ENCODE results near the gene NRXN3. TPM values are rescaled to one million over a fixed set of nuclear protein-coding genes. Genes with fewer than 3 reads are reported as not detected.
"Not testable (repeated sequence)": the region's sequence is repeated elsewhere in the genome, so short reads cannot be mapped to it uniquely, and the experiment has no call there.

The NRXN3 gene
- total RNA-seq, 2 donors from 2014 or later: 1.2 to 7.8 TPM

- Histone ChIP-seq H3K9ac (ENCODE audit: low read depth in 2 of 2, low read length in 2 of 2) (no peak overlapping the region), H3K27me3 (no peaks in the 10 kb centered on the region), H3K27ac (no peak overlapping the region), H3K36me3 (no peaks in the 10 kb centered on the region), H3K4me1 (no peaks in the 10 kb centered on the region), H3K4me3 (no peak overlapping the region), H3K9me3 (no peaks in the 10 kb centered on the region)
- intact Hi-C loops (cut with DNase I): no loop called here
- DNase-seq: no peak
- no peak for TF ChIP-seq CTCF (IDR thresholded peaks at IDR 0.05)
These were observed 309.1 kb downstream of the NRXN3 start for GRCh38 chr14:78479127-78479780.

GRCh38 chr14:78484028-78484427 is 313.9 kb downstream of the NRXN3 start:
- H3K27ac ChIP-seq: no peak overlapping the region
- no peak overlapping the region for H3K4me3 ChIP-seq
- no peak for DNase-seq
- intact Hi-C loops (cut with DNase I): no loop called here
- no peaks in the 10 kb centered on the region for H3K4me1 ChIP-seq
- H3K36me3 ChIP-seq: no peaks in the 10 kb centered on the region
- TF ChIP-seq CTCF (IDR thresholded peaks at IDR 0.05): no peak
- H3K9ac ChIP-seq (ENCODE audit: low read depth in 2 of 2, low read length in 2 of 2): no peak overlapping the region
- H3K9me3 ChIP-seq: no peaks in the 10 kb centered on the region
- no peaks in the 10 kb centered on the region for H3K27me3 ChIP-seq

GRCh38 chr14:78486081-78486480 is 315.9 kb downstream of the NRXN3 start:
- DNase-seq: no peak
- Histone ChIP-seq H3K27ac (no peak overlapping the region), H3K9ac (ENCODE audit: low read depth in 2 of 2, low read length in 2 of 2) (no peak overlapping the region), H3K4me3 (no peak overlapping the region), H3K27me3 (no peaks in the 10 kb centered on the region), H3K4me1 (no peaks in the 10 kb centered on the region), H3K36me3 (no peaks in the 10 kb centered on the region), H3K9me3 (no peaks in the 10 kb centered on the region)
- intact Hi-C loops (cut with DNase I): no loop called here
- no peak for TF ChIP-seq CTCF (IDR thresholded peaks at IDR 0.05)

GRCh38 chr14:78486621-78487020 is 316.4 kb downstream of the NRXN3 start:
- TF ChIP-seq CTCF (IDR thresholded peaks at IDR 0.05): no peak
- DNase-seq: no peak

GRCh38 chr14:78487573-78487972 is 317.4 kb downstream of the NRXN3 start:
- H3K36me3 ChIP-seq; H3K9ac ChIP-seq (ENCODE audit: low read depth in 2 of 2, low read length in 2 of 2); H3K4me1 ChIP-seq; DNase-seq; H3K9me3 ChIP-seq; H3K27me3 ChIP-seq; H3K4me3 ChIP-seq; intact Hi-C loops (cut with DNase I); H3K27ac ChIP-seq: not testable (repeated sequence)

More at GRCh38 chr14:78486621-78487020, 316.4 kb downstream of the NRXN3 start:
- Histone ChIP-seq H3K4me1 (no peaks in the 10 kb centered on the region), H3K36me3 (no peaks in the 10 kb centered on the region), H3K9me3 (no peaks in the 10 kb centered on the region), H3K9ac (ENCODE audit: low read depth in 2 of 2, low read length in 2 of 2) (no peak overlapping the region), H3K4me3 (no peak overlapping the region), H3K27ac (no peak overlapping the region), H3K27me3 (no peaks in the 10 kb centered on the region)
- intact Hi-C loops (cut with DNase I): no loop called here

GRCh38 chr14:78488938-78489337 is 318.8 kb downstream of the NRXN3 start:
- TF ChIP-seq CTCF (IDR thresholded peaks at IDR 0.05): no peak
- H3K4me3 ChIP-seq: no peak overlapping the region
- no peaks in the 10 kb centered on the region for H3K36me3 ChIP-seq

More at GRCh38 chr14:78488938-78489337, 318.8 kb downstream of the NRXN3 start:
- no peak for DNase-seq
- intact Hi-C loops (cut with DNase I): no loop called here
- Histone ChIP-seq H3K4me1 (no peaks in the 10 kb centered on the region), H3K9me3 (no peaks in the 10 kb centered on the region), H3K9ac (ENCODE audit: low read depth in 2 of 2, low read length in 2 of 2) (no peak overlapping the region), H3K27me3 (no peaks in the 10 kb centered on the region), H3K27ac (no peak overlapping the region)

All from colonic mucosa (tissue), 4 donors.